H1 (cell line): ENCODE results near the gene MAPK4. TPM values are rescaled to one million over a fixed set of nuclear protein-coding genes. Genes with fewer than 3 reads are reported as not detected.

Experiments used
- EZH2 ChIP-seq: fragments of 200-600 bp; sonication (generic); IDR thresholded peaks from 2 replicates; pipeline ENCODE4 v1.7.1; 2012; ENCODE audit warnings: low read depth, mild to moderate bottlenecking, moderate library complexity, low read length, inconsistent platforms; ENCODE audit not compliant: severe bottlenecking
- SP2 ChIP-seq: IDR thresholded peaks from 2 replicates; pipeline ENCODE4 v1.6.1; 2012; ENCODE audit warnings: mild to moderate bottlenecking, low read length, inconsistent platforms
- SUZ12 ChIP-seq: fragments of 200-600 bp; sonication (generic); IDR thresholded peaks from 2 replicates; pipeline ENCODE4 v1.6.1; 2012; ENCODE audit warnings: mild to moderate bottlenecking, inconsistent platforms, low read length, moderate library complexity, mixed read lengths
- polyA plus RNA-seq, 7 experiments: library from polyadenylated mRNA; depleted of rRNA in 3 of 7; stranded (reverse) in 5 of 7; unstranded in 2 of 7; fragments of >200 nt in 5 of 7; fragments of 200-250 nt in 2 of 7; gene quantifications; 1 replicate in 5 of 7; 2 replicates in 1 of 7; 4 replicates in 1 of 7; pipeline versions ENCODE4 v1.2.1 to v1.2.3, GENCODE V29; 2011 to 2013; ENCODE audit warnings: missing spikeins in 2 of 7, mixed read lengths in 2 of 7
- total RNA-seq: library from RNA; stranded (reverse); fragmentation: NEBNext Ultra II Directional; extraction: Animal tissue kit (Norgen Biotek cat#: 25700); gene quantifications from 2 replicates; pipeline ENCODE4 v1.2.1, GENCODE V29; 2021

MAPK4 gene
- total and polyA plus RNA-seq, 2 of the 8 experiments (the other 6 are each of a cell fraction or from before 2014, with no cell fraction given) = 3.2 to 3.7 TPM

DNA sequence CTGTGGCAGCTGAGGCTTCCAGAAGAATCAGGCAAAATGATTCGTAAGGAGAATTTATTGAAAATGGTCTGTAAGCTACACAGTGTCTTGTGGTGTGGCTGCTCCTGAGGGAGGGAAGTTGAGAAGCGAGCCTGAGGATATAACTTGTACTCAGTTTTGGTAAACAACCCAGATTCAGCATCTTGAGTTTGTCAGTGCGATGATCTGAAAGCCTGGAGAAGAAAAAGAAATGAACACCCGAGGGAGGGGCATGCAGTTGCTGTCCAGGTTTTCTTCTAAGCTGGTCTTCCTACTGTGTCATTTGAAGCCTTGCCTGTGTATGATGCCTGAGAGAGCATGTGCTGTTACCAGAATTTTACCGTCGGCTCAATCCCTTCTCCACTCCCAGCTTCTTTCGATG is 87.3 kb downstream of the MAPK4 start (continued):
- no peak for TF ChIP-seq SP2
- no peak for TF ChIP-seq EZH2
- TF ChIP-seq SUZ12 = no peak
